GM10248 (cell line): Measurements from ENCODE around the gene KLRB1.
A peak's percentile ranks its signal among the peaks of the same experiment; 100 is the strongest.
"Not testable (repeated sequence)": the region's sequence is repeated elsewhere in the genome, so short reads cannot be mapped to it uniquely, and the experiment has no call there.

ENCODE experiments used
- CTCF ChIA-PET: fragments of 300-600 bp; sonication (Branson Sonifier 250); formaldehyde crosslinking; extraction: SDS; loops from one replicate; lab custom pipeline; 2021; ENCODE audit warnings: antibody characterized with exemption; lab: Yijun Ruan, JAX
- POLR2A ChIA-PET: fragments of 350-650 bp; sonication (Branson Sonifier 250); formaldehyde crosslinking; extraction: SDS; loops from one replicate; lab custom pipeline; 2020; ENCODE audit warnings: antibody characterized with exemption; lab: Yijun Ruan, JAX
- DNase-seq: peaks from one replicate; pipeline ENCODE4 v3.0.0; 2012; ENCODE audit errors: extremely low spot score
- TF ChIP-seq, protein P1 (sequence below): IDR thresholded peaks from 2 replicates; pipeline ENCODE4 v1.5.1; 2012; ENCODE audit warnings: mild to moderate bottlenecking, low read depth; ENCODE audit errors: extremely low read depth, missing control alignments, control extremely low read depth

KLRB1 gene

DNA sequence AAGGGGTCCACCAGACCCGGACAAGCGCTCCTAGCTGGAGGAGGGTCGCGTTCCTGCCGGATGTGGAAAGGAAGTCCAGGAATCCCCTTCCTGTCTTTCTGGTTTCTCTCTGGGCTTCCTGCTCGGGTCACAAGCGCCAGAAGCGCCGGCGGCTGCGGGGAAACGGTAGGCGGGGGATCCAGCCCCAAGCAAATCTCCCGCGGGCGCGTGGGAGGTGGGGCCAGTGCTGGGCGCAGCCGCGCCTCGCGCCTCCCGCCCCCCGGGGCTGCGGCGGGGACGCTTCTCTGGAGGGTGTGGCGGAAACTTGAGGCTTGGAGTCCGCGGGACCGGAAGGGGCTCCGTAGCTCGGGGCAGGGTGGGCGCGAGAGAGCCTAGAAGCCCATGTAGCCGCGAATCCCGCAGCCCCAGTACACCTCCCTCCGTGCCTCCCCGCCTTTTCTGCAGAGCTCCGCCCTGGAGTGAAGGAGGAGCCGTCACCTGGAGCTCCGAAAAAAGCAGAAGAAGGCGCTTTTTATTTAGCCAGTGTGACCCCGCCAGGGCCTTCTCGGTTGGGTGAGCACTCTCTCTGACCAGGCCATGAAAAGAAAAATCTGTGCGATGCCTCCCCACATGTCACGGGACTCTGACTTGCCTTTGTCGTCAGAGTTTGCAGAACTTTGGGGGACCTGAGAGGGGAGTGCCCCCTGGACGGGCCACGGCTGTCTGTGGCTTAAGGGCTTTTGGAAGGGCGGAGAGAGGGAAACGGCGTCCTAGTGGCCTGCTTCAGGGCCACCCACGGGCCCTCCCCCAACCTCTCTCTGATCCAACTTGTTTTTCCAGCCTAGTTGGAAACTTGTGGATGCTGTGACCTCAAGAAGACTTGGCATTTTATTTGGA lies 40.3 kb upstream of the KLRB1 start:
- TF ChIP-seq, protein P1, sequence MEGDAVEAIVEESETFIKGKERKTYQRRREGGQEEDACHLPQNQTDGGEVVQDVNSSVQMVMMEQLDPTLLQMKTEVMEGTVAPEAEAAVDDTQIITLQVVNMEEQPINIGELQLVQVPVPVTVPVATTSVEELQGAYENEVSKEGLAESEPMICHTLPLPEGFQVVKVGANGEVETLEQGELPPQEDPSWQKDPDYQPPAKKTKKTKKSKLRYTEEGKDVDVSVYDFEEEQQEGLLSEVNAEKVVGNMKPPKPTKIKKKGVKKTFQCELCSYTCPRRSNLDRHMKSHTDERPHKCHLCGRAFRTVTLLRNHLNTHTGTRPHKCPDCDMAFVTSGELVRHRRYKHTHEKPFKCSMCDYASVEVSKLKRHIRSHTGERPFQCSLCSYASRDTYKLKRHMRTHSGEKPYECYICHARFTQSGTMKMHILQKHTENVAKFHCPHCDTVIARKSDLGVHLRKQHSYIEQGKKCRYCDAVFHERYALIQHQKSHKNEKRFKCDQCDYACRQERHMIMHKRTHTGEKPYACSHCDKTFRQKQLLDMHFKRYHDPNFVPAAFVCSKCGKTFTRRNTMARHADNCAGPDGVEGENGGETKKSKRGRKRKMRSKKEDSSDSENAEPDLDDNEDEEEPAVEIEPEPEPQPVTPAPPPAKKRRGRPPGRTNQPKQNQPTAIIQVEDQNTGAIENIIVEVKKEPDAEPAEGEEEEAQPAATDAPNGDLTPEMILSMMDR = no peak
- POLR2A ChIA-PET = interaction anchor here (1.0 to 2.1 kb wide), 9 partner anchors 22 to 110 kb away, joined by 3 to 9 read pairs (median 3); partner anchors contain the start of gene CLEC2D
- peak; percentile 86 for DNase-seq
- CTCF ChIA-PET = interaction anchor here (0.6 to 2.4 kb wide), 9 partner anchors 8 to 102 kb away, joined by 3 to 18 read pairs (median 4); partner anchors contain the start of gene CLEC2D

DNA sequence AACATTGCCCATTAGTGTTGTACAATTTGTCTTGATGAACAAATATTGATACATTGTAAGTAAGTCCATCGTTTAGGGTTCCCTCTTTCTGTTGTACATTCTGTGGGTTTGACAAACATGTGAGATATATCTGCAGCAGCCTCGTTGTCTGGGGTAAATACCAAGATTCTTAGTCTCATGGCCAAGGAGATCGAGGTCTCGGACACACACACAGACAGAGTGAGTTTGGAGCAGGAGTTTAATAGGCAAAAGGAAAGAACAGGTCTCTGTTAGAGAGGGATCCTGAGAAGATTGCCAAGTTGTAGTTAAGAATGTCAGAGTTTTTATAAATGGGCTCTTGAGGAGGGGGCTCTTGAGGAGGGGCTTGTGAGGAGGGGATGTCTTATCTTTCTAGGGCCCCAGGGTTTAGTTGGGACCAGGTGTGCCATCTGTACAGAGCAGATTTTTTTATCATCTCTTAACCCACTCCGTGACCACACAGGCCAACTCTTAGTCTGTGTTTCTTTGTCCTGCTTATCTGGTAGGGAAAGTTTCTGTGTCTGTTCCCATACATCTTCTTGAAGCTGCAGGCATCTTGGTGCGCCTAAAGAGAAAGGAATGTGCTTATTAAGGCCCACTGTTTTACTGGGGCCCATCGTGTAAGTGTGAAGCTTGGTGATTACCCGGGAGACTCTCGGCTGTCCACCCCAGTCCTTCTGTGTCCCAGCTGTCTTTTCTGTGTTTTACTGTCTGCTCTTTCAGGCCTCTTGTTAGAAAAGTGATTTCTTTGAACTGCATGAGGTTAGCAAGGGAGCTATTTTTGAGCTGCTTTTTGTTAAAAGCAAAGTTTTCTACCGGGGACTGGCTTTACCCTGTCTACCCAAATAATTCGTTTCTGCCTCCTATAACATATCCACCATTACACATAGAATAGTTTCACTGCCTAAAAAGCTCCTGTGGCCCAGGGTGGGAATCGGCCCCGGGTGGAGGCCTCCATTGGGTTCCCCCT lies 39.4 kb upstream of the KLRB1 start:
- ChIA-PET POLR2A (interaction anchor here (1.0 to 2.1 kb wide), 6 partner anchors 23 to 96 kb away, joined by 3 to 9 read pairs (median 4); partner anchors contain the start of gene CLEC2D), CTCF (interaction anchor here (1.2 to 2.4 kb wide), 8 partner anchors 9 to 103 kb away, joined by 3 to 18 read pairs (median 5); partner anchors contain the start of gene CLEC2D)
- TF ChIP-seq, protein P1 = no peak
- no peak for DNase-seq

DNA sequence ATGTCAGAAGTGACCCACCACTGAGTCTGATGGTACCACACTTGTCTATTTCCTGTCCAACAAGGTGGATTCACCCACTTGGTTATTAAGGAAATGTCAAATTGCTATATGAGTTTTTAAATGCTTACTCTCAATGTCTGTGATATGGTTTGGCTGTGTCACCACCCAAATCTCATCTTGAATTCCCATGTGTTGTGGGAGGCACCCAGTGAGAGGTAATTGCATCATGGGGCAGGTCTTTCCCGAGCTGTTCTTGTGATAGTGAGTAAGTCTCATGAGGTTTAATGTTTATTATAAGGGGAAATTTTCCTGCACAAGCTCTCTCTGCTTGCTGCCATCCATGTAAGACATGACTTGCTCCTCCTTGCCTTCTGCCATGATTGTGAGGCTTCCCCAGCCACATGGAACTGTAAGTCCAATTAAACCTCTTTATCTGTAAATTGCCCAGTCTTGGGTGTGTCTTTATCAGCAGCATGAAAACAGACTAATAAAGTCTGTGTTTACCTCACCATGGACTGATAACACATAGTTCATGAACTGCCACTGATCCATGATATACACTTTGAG lies 37.4 kb upstream of the KLRB1 start:
- POLR2A ChIA-PET, CTCF ChIA-PET, DNase-seq: not testable (repeated sequence)

DNA sequence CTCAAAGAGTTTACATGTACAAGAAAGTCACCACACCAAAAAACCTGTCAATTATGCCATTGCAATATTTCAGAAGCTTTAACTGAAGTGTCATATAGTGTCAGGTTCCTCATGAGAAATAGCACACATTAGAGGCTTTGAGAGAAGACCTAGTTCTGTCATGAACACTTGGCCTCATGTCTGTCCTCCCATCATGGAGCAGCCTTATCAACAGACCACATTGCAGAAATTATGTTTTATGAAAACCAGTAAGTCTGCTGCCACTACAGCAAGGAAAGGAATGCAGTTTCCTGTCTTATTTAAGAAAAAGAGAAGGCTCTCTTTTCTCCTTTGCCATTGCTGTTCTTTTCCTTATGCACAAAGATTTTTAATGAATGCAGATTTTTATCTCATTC lies 35.5 kb upstream of the KLRB1 start:
- ChIA-PET POLR2A (no interaction called here), CTCF (no interaction called here)
- DNase-seq = no peak
- TF ChIP-seq, protein P1 = no peak

DNA sequence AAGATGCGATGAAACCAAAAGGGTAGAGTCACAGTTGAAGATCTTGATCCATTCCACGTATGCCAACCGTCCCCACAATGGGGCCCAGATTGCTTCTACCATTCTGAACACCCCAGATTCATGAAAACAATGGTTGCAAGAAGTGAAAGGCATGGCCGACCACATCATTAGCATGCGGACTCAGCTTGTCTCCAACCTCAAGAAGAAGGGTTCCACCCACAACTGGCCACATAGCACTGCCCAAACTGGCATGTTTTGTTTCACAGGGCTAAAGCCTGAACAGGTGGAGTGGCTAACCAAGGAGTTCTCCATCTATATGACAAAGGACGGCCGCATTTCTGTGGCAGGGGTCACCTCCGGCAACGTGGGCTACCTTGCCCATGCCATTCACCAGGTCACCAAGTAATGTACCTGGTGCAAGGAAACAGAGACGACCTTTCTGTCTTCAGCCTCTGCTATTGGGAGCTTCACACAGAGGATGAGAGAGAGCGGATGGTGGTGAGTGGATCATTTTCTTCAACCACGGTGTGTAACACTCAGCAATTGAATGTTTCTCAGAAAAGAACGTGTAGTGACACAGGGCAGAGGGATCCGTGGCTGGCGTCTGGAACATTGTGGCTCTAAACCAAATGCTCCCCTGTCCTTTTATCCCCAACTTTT lies 35.0 kb upstream of the KLRB1 start:
- no peak for DNase-seq
- POLR2A ChIA-PET = no interaction called here
- TF ChIP-seq, protein P1 = no peak
- CTCF ChIA-PET = no interaction called here

DNA sequence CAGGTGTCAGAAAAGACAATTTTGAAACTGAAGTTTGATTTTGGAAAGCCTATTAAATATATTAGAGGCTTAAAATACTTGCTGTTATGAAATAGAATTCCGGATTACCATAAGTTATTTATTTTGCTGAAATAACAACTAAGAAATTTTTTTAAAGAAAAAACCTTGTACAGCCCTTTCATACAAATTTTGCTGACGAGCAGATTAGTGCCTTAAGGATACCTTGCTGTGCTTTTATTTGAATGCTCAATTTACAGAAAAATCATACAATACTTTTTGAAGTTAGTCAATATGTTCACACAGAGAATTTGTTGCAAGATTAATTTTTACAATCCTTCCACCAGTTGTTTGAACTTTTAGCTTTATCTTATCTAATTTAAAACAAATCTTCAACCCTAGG lies 32.3 kb upstream of the KLRB1 start:
- POLR2A ChIA-PET = no interaction called here
- TF ChIP-seq, protein P1 = no peak
- CTCF ChIA-PET = interaction anchor here (1.0 to 1.1 kb wide), 2 partner anchors 103 to 111 kb away, joined by 3 read pairs; no protein-coding TSS in a partner anchor
- no peak for DNase-seq
